GM18873 (cell line): ENCODE measurements around the gene GNAL.

Source experiments
- ATAC-seq: cut with Tn5 transposase; IDR thresholded peaks from one replicate; pipeline ENCODE4 v1.9.1; 2021; ENCODE audit warnings: mild to moderate bottlenecking, moderate library complexity, moderate number of reproducible peaks; ENCODE audit not compliant: unreplicated experiment, low FRiP score

The GNAL gene

GRCh38 chr18:11719050-11719449, 30.0 kb downstream of the GNAL start:
- ATAC-seq = no peak

DNA sequence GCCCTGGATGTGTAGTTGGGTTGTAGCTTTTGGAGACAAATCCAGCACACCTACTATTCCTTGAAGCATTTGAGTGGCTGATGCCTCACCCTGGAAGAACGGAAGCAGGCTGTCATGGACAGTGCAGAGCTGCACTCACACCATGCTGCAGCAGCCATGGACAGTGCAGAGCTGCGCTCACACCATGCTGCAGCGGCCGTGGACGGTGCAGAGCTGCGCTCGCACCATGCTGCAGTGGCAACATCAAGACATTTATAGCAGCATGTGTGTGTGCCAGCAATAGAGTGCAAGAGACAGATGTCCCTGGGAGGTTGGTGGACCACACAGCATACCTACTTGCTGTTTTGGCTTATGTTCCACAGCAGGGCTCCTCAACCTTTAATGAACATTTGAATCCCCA, 30.6 kb downstream of the GNAL start:
- no peak for ATAC-seq

GRCh38 chr18:11721720-11722119, 32.7 kb downstream of the GNAL start:
- ATAC-seq = no peak

GRCh38 chr18:11724781-11725180, 35.7 kb downstream of the GNAL start:
- no peak for ATAC-seq

DNA sequence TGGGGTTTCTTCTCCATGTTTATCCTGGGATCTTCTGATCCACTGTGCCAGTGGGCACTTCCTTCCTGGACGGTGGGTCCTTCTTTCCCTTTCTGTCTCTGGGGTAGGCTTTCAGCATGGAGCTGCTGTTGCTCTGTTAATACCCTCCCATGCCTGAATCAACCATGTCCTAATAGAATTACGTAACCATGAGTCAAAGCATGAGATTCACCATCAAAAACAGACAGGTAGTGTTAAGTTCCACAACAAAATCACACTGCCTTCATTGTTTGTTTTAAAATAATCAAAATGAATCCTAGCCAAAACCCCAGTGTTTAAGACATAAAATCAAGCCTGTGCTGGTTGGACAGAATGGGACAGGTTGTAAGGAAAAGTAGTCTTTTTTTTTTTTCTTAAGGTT, 37.5 kb downstream of the GNAL start:
- ATAC-seq = no peak

GRCh38 chr18:11728249-11728648, 39.2 kb downstream of the GNAL start:
- no peak for ATAC-seq

DNA sequence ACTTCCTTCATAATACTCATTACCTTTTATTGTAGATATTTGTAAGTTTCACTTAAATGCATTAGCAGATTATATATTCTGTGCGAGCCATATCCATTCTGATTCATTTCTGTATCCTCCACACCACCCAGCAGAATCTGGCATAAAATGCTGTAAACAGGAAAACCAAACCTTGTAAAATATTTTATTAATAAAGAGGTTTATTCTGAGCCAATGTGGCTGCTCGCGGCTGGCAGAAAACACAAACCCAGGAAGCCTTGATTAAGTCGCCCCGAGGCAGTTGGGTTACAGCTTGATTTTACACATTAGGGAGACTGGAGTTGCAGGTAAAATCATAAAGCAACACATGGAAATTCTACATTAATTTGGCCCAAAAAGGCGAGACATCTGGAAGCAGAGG, 40.5 kb downstream of the GNAL start:
- ATAC-seq = no peak

- ATAC-seq = no peak
Measured at GRCh38 chr18:11733031-11733430, 44.0 kb downstream of the GNAL start.

DNA sequence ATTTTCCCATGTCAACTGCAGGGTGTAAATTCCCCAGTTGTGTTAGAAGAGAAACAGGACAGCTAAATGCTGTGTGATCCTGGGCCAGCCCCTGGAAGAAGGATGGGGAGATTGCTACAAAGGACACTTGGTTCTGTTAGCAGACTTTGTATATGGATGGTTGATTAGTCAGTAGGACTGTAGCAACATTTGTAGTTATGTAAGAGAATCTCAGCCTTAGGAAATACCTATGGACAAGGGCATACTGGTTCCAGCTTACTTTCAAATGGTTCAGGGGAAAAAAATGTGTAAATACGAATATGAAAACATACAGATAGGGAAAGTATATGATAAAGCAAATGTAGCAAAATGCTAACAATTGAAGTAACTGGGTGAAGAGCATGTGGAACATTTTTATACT, 47.6 kb downstream of the GNAL start:
- ATAC-seq = no peak

GRCh38 chr18:11739893-11740292, 50.8 kb downstream of the GNAL start:
- no peak for ATAC-seq

- ATAC-seq = no peak
Measured at GRCh38 chr18:11740461-11740860, 51.4 kb downstream of the GNAL start.

DNA sequence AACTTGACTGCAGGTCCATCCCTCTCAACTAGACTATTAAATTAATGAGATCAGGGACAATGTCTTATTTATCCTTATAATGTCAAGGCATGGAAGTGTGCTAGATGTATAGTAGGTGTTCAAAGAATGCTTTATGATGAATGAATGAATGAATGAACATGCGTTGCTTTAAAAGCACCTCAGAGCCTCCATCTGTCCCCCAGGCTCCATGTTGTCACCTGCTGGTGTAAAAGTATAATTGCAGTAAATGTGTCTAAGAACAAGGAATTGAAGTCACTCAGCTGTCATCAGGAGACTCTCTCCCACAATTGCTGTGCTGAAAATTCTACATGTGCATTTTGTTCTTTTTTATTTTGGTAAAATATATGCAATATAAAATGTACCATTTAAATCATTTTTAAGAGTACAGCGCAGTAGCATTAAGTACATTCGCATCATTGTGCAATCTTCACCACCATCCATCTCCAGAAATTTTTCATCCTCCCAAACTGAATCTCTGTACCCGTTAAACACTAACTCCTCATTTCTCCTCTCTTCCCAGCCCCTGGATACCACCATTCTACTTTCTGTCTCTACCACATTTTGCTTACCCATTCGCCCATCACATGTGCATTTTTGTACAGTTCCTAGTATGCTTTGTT, 52.6 kb downstream of the GNAL start:
- no peak for ATAC-seq

GRCh38 chr18:11745521-11745920, 56.5 kb downstream of the GNAL start:
- no peak for ATAC-seq

DNA sequence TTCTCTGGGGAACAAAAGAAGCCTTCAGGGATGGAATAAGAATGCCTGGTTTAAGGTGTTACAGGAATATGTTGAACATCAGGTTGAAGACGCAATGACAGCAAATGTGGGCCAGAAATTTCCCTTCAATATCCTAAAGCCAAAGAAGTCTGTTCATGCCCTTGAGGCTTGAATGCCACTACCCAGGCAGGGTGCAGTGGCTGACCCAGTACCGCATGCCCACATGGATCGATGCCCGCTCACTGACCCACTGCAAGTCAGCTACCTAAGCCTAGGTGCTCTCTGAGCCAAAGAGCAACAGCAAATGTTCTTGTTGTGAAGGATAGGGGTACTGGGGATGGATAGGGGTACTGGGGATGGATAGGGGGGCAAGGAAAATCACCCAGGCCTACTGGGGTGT, 58.2 kb downstream of the GNAL start:
- ATAC-seq = no peak

GRCh38 chr18:11747731-11748130, 58.7 kb downstream of the GNAL start:
- no peak for ATAC-seq

DNA sequence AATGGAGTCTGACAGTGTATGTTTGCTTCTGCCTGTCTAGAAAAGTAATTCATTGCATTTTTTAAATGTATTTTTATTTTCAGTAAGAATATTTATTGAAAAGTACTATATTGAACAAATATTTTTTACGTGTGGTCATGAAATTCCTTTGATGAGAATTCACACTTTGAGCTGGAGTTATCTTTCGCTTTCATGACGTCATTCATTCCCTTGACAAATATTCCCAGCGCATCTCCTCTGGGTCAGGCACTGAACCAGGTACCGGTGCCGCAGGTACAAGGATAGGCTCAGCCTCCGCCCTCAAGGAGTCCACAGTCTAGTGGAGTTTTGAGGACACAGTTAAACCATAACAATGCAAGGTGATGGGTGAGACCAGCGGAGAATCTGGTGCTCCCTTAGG, 60.2 kb downstream of the GNAL start:
- no peak for ATAC-seq

GRCh38 chr18:11750171-11750570, 61.1 kb downstream of the GNAL start:
- ATAC-seq = no peak

GRCh38 chr18:11750581-11751310, 61.7 kb downstream of the GNAL start:
- ATAC-seq = no peak

DNA sequence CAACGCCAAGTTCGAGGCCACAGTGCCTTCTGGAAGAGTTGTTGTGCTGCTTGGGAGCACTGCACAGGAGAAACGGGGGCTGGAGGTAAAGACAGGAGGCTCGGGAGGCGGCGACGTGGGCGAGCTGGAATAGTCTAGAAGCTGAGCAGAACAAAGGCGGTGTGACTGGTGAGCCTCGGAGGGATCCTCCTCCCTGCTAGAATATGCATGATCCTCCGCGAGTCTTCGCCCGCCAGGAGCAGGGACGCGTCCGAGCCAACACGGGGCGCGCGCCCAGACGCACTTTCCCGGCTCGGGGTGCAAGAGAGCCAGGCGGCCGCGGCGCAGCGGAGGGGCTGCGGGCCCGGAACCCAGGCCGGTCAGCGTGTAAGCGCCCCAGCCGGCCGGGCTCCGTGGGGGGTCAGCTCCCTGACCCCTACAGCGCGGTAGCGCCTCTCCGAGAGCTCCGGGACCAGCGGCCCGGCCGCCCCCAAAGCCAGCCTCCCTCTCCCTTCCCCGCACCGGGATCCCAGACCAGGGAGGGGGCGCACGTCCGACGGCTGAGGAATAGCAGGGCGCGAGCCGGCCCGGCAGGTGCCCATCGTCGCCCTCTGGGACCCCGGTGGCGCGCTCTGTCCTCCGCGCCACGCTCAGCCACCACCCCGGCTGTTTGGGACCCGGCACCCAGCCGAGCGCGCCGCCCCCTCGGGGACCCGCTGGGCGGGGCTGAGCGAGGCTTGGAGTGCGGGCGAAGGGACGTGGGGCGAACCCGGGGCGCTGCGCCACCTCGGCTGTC, 62.5 kb downstream of the GNAL start:
- no peak for ATAC-seq

GRCh38 chr18:11752116-11752911, 63.2 kb downstream of the GNAL start:
- ATAC-seq = no peak

DNA sequence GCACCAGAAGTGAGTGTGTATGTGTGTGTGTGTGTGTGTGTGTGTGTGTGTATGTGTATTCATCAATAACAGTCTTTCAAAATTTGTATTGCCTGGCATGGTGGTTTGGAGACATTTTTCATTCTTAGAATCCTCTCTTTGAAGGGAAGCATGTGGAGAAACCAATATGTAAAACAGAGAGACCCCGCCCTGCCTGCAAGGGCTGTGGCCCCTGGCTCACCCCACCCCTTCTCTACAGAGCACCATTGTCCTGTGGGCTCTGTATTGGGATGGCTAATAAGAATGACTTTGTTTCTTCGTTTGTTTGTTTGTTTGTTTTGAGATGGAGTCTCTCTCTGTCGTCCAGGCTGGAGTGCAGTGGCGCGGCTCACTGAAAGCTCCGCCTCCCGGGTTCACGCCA, 65.9 kb downstream of the GNAL start:
- ATAC-seq = no peak
